ENCODE data around the gene E2F2.
A peak's percentile ranks its signal among the peaks of the same experiment; 100 is the strongest.
"Not testable (repeated sequence)": the region's sequence is repeated elsewhere in the genome, so short reads cannot be mapped to it uniquely, and the experiment has no call there.

Gene E2F2

DNA sequence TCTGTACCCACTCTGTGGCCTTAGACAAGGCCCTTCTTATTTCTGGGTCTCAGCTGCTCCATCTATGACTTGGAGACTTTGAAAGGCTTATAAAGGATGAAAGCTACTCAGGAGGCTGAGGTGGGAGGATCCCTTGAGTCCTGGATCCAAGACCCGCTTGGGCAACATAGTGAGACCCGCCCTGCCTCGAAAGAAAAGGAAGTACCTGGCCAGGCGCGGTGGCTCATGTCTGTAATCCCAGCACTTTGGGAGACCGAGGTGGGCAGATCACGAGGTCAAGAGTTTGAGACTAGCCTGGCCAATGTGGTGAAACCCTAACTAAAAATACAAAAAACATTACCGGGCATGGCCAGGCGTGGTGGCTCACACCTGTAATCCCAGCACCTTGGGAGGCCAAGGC is 14.8 kb upstream of the E2F2 start:
- H3K27ac Mint-ChIP-seq = no peak overlapping the region
- H3K36me3 Mint-ChIP-seq (ENCODE audit: low read depth) = no peaks in the 10 kb centered on the region
- peaks cover 6% of the 10 kb centered on the region for H3K4me1 Mint-ChIP-seq (ENCODE audit: low read depth)
- no peak overlapping the region for H3K4me3 Mint-ChIP-seq
- no peaks in the 10 kb centered on the region for H3K27me3 Mint-ChIP-seq (ENCODE audit: low read depth)
- no peak for DNase-seq (ENCODE audit: low spot score)
- H3K9me3 Mint-ChIP-seq = no peaks in the 10 kb centered on the region

DNA sequence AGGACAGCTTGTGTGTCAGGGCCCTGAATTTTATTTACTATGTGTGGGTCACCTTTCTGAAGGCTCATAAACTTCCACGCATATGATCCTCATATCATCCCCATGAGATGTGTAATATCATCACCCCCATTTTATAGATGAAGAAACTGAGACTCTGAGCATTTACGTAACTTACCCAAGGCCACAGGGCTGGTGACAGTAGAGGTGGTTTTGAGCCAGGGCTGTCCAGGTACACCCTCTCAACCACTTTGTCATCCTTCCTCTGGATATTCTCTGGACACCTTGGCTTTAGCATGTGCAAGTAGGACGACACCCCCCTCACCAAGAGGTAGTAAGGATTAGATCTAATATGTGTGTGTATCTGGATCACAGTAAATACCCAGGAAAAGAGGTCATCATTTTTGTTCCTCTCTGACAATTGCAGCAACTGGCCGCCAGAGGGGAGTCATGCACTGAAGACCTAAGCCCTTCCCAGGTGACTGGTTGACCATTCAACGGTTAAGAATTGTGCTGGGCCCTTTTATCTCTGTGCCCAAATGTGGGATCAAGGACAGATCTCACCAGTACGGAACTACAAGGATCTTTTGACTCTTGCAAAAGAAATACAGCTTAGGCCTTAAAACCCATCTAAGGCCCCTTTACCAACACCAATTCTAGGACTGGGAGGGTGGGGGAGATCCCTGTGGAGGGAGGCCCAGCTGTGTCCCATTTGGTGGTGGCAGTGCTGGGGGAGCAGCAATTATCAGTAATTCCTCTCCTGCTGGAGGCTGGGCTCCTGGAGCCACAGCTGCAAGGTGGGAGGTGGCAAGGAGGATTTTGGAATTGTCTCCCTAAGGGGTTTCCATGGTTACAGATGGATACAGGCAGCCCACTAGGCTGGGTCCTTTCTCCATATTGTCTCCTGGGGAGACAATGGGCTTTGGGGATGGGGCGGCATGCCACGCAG is 13.7 kb upstream of the E2F2 start:
- Mint-ChIP-seq H3K36me3 (ENCODE audit: low read depth) (no peaks in the 10 kb centered on the region), H3K4me3 (no peak overlapping the region), H3K27ac (no peak overlapping the region), H3K27me3 (ENCODE audit: low read depth) (peaks cover 3% of the 10 kb centered on the region), H3K9me3 (no peaks in the 10 kb centered on the region), H3K4me1 (ENCODE audit: low read depth) (peaks cover 9% of the 10 kb centered on the region)
- peak; percentile 52 for DNase-seq (ENCODE audit: low spot score)

DNA sequence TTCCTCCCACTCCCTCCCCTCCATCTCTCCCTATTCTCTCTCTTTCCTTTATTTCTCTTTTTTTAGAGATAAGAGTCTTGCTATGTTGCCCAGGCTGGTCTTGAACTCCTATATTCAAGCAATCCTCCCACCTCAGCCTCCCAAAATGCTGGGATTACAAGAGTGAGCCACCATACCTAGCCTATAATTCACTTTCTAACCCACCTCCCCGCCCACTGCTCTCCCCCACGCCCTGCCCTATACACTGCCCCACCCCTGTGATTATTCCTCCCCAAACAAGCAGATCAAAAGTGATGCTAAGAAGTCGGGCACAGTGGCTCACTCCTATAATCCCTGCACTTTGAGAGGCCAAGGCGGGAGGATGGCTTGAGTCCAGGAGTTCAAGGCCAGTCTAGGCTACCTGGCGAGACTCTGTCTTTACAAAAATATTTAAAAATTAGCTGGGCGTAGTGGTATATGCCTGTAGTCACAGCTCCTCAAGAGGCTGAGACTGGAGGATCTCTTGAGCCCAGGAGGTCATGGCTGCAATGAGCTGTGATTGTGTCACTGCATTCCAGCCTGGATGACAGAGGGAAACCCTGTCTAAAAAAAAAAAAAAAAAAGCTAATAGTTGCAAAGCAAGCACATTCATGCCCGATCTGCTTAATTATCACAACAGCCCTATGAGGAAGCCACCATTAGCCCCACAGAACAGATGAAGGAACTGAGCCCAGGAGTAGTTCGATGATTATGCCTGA is 12.8 kb upstream of the E2F2 start:
- peaks cover 4% of the 10 kb centered on the region for H3K27me3 Mint-ChIP-seq (ENCODE audit: low read depth)
- no peaks in the 10 kb centered on the region for H3K9me3 Mint-ChIP-seq
- no peak overlapping the region for H3K27ac Mint-ChIP-seq
- no peak for DNase-seq (ENCODE audit: low spot score)
- H3K4me3 Mint-ChIP-seq = no peak overlapping the region
- H3K4me1 Mint-ChIP-seq (ENCODE audit: low read depth) = peaks cover 12% of the 10 kb centered on the region
- H3K36me3 Mint-ChIP-seq (ENCODE audit: low read depth) = no peaks in the 10 kb centered on the region

DNA sequence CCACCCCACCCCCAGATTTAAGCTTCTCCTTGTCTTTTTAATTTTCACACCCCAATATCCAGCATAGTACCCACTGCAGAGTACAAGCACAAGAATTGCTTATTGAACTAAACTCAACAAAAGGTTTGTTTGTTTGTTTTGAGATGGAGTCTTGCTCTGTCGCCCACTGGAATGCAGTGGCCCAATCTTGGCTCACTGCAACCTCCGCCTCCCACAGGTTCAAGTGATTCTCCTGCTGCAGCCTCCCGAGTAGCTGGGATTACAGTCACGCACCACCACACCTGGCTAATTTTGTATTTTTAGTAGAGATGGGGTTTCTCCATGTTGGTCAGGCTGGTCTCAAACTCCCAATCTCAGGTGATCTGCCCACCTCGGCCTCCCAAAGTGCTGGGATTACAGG is 11.9 kb upstream of the E2F2 start:
- peaks cover 12% of the 10 kb centered on the region for H3K4me1 Mint-ChIP-seq (ENCODE audit: low read depth)
- H3K27me3 Mint-ChIP-seq (ENCODE audit: low read depth); H3K27ac Mint-ChIP-seq; H3K4me3 Mint-ChIP-seq; H3K9me3 Mint-ChIP-seq; DNase-seq (ENCODE audit: low spot score); H3K36me3 Mint-ChIP-seq (ENCODE audit: low read depth): not testable (repeated sequence)

DNA sequence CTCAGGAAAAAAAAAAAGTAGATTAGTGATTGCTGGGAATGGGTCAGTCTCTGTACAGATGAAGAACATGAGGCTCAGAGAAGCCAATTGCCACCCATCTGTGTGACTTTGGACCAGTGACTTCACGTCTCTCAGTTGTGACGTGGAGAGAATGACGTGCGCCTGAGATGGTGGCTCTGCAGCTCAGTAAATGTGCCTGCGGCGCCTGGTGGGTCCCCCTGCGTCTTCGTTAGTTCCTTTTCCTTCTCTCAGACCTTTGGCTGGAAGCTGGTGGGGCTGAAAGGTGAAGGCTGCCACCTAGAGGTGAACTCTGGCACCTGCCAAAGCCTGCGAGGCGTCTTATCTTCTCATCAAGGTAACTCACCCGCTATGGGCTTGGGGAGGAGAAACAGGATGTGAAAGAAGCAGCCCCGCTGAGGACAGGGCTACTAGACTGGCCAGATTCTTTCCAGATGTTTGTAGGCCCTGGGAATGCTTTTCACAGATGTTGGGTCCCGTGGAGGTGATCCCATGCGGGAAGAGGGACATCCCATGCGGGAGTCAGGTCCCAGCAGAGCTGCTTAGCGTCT is 8.7 kb upstream of the E2F2 start:
- Mint-ChIP-seq H3K4me1 (ENCODE audit: low read depth) (peaks cover 22% of the 10 kb centered on the region), H3K36me3 (ENCODE audit: low read depth) (no peaks in the 10 kb centered on the region), H3K9me3 (no peaks in the 10 kb centered on the region), H3K27me3 (ENCODE audit: low read depth) (peaks cover 4% of the 10 kb centered on the region), H3K27ac (peak overlapping the region; percentile 71), H3K4me3 (peak overlapping the region; percentile 59)
- peak; percentile 90 for DNase-seq (ENCODE audit: low spot score)

DNA sequence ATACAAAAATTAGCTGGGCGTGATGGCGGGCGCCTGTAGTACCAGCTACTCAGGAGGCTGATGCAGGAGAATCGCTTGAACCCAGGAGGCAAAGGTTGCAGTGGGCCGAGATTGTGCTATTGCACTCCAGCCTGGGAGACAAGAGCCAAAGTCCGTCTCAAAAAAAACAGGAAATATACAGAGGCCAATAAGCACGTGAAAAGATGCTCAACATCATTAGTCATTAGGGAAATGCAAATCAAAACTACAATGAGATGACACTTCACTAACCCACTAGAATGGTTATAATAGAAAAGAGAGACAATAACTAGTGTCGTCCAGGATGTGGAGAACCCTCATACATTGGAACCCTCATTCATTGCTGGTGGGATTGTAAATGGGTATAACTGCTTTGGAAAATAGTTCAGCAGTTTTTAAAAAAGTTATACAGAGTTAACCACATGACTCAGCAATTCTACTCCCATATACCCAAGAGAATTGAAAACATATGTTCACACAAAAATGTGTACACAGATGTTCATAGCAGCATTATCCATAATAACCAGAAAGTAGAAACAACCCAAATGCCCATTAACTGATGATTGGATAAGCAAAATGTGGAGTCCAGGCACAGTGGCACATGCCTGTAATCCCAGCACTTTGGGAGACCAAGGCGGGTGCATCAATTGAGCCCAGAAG is 6.4 kb upstream of the E2F2 start:
- peaks cover 4% of the 10 kb centered on the region for H3K27me3 Mint-ChIP-seq (ENCODE audit: low read depth)
- no peak overlapping the region for H3K4me3 Mint-ChIP-seq
- DNase-seq (ENCODE audit: low spot score) = no peak
- peak overlapping the region; percentile 31 for H3K27ac Mint-ChIP-seq
- no peaks in the 10 kb centered on the region for H3K36me3 Mint-ChIP-seq (ENCODE audit: low read depth)
- no peaks in the 10 kb centered on the region for H3K9me3 Mint-ChIP-seq
- H3K4me1 Mint-ChIP-seq (ENCODE audit: low read depth) = peaks cover 35% of the 10 kb centered on the region

DNA sequence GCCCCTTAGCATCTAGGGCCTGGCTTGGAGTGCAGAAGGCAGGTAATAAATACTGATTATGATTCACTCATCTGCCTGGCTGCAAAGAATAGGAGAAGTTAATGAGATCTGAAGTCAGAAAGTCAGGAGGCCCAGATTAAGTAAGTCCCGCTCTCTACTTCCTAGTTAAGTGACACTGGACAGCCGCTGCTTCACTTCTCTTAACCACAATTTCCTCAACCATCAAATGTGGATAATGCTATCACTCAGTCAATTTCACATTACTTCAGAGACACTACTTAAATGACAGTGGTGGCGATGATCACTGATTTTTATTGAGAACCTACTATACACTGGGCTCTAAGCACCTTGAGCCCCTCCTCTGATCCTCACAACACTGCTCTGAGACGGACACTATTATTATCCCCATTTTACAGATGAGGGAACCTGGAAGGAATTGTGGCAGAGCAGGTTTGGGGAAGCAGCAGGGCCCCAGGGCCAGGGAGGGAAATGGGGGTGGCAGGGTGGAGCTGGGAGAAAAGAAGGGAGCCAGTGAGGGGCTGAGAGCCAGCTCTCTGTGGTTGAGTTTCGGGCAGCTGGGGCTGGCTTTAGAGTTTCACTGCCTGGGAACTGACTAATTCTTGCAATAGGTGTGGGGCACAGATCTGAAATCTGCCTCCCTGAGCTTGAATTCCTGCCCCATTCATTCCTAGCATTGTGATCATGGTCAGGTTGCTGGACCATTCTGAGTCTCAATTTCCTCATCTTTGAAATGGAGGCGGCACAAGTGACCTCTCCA is 2.4 kb upstream of the E2F2 start:
- H3K36me3 Mint-ChIP-seq (ENCODE audit: low read depth) = peaks cover 19% of the 10 kb centered on the region
- no peaks in the 10 kb centered on the region for H3K27me3 Mint-ChIP-seq (ENCODE audit: low read depth)
- H3K9me3 Mint-ChIP-seq = no peaks in the 10 kb centered on the region
- H3K27ac Mint-ChIP-seq = peak overlapping the region; percentile 63
- DNase-seq (ENCODE audit: low spot score) = no peak
- H3K4me3 Mint-ChIP-seq = peak overlapping the region; percentile 43
- H3K4me1 Mint-ChIP-seq (ENCODE audit: low read depth) = peaks cover 53% of the 10 kb centered on the region

DNA sequence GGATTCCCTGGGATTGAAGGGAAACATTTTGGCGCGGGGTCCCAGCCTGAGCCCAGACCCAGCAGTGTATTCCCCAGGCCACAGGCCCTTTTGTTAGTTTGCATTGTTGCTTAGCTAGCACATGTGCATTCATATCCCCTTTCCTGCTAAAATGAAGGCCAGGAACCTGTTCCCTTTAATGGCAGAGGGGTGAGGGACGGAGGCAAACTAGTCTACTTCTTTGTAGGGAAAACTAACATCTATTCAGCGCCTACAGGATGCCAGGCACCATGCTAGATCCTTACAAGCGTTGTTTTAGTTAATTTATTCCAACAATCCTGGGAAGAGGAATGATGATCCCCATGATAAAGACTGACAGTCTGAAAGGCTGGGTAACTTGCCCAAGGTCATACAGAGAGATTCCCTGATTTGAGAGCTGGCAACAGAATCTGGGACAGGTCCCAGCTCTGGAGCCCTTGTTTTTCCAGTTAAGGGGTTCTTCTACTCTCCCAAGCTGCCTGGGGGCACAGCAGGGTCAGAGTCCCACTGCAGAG is 595 bp upstream of the E2F2 start:
- no peak for DNase-seq (ENCODE audit: low spot score)
- peak overlapping the region; percentile 97 for H3K27ac Mint-ChIP-seq
- peaks cover 30% of the 10 kb centered on the region for H3K36me3 Mint-ChIP-seq (ENCODE audit: low read depth)
- H3K9me3 Mint-ChIP-seq = no peaks in the 10 kb centered on the region
- peaks cover 59% of the 10 kb centered on the region for H3K4me1 Mint-ChIP-seq (ENCODE audit: low read depth)
- H3K27me3 Mint-ChIP-seq (ENCODE audit: low read depth) = no peaks in the 10 kb centered on the region
- peak overlapping the region; percentile 94 for H3K4me3 Mint-ChIP-seq

DNA sequence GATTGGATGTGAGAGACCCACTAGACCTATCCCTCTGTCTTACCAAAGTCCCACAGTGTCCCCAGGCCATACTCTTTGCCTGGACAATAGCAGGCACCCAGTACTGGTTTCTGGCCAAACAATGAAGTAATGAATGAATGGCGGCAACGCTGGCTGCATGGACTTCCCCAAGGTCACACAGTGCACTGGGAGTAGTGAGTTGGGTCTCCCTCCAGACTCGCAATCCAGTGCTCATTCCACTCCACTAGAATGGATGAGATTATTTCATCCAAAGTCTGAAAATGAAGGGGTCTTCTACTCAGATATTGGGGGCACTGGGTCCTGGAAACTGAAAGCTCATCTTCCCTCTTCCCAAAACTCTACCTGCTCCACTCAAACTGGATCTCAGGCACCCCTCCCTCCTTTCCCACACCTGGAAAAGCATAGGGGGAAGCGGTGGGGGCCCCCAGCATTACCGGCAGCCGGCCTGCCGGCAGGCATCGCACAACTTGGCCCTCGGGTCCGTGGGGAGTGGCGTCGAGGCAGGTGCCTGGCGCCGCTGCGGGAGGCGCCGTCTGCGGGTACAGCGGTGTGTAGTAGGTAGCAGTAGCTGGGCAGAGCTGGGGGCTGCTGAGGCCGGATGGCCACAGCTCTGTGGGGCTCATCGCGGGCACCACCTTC is 816 bp downstream of the E2F2 start:
- H3K36me3 Mint-ChIP-seq (ENCODE audit: low read depth) = peaks cover 43% of the 10 kb centered on the region

DNA sequence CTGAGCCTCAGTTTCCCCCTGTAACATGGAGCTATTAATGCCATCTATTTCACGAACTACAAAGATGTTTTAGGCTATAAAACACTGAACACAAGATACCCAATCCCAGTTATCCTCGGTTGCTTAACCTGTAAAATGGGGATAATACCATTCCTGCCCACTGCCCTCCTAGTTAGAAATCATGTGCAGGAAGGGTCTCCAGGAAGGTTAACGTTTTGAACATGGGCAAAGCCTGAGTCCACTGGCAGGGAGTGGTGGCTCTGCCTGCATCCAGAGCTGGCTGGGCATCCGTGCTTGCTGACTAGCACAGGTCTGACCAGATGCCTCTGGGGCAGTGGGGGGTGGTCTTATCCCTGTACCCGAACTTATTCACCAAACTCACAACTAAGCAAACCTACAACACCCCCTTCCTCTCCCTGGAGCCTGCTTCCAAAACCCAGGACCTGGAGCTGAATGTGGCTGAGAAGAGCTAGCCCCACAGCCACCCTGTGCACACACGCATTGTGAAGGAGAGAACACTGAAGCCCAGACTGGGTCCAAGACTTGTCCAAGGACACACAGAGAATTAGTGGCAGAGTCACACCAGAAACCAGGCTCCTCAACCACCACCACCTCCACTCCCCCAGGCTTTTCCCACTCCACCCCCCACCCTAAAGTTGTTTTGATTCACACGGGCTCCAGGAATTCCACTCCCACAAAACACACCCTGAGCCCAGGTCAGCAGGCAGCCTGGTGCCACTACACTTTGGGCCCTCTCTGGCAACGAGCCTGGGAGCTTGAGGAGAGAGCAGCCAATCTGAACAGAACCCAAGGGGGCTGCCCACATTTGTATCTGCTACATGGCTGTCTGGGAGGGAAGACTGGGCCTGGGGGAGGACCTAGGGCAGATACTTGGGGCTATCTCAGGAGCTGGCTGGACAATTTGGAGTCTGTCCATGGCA is 1.6 kb downstream of the E2F2 start:
- H3K27me3 Mint-ChIP-seq (ENCODE audit: low read depth) = no peaks in the 10 kb centered on the region
- H3K4me3 Mint-ChIP-seq = peak overlapping the region; percentile 96
- peaks cover 45% of the 10 kb centered on the region for H3K36me3 Mint-ChIP-seq (ENCODE audit: low read depth)
- DNase-seq (ENCODE audit: low spot score) = no peak
- peak overlapping the region; percentile 92 for H3K27ac Mint-ChIP-seq
- peaks cover 76% of the 10 kb centered on the region for H3K4me1 Mint-ChIP-seq (ENCODE audit: low read depth)
- no peaks in the 10 kb centered on the region for H3K9me3 Mint-ChIP-seq

More for the DNA sequence above, 816 bp downstream of the E2F2 start:
- Mint-ChIP-seq H3K27ac (peak overlapping the region; percentile 92), H3K9me3 (no peaks in the 10 kb centered on the region), H3K4me3 (peak overlapping the region; percentile 96), H3K27me3 (ENCODE audit: low read depth) (no peaks in the 10 kb centered on the region), H3K4me1 (ENCODE audit: low read depth) (peaks cover 71% of the 10 kb centered on the region)
- DNase-seq (ENCODE audit: low spot score) = no peak

DNA sequence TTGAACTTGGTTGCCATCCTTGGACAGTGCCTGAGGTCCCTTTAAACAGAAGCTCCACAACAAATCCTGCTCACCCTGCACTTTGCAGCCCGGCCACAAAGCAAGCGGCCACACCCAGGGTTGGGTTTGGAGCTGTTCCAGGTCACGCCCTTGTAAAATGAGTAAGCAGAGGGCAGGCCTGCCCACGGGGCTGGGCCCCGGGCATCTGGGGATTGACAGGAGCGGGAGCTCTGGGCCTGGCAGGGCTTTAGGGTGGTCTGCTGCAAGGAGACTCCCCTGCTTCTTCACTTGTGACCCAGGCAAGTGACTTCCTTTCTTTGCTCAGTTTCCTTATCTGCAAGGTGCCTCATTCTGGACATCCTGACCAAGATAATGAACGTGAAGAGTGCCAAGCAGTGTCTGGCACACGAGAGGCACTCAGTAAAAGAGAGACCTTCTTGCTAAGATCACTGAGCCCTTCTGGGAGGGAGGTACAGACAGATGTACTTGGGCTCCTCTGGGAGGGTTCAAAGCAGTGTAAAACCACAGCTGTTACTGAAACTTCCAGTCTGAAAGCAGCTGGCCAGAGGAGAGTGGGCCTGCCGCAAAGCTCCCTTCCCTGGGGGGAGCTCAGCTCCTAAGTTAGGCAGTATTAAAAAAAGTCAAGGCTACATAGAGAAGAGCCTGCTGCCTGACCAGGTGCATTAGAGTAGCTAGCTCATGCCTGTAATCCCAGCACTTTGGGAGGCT is 2.6 kb downstream of the E2F2 start:
- Mint-ChIP-seq H3K4me1 (ENCODE audit: low read depth) (peaks cover 70% of the 10 kb centered on the region), H3K27me3 (ENCODE audit: low read depth) (no peaks in the 10 kb centered on the region), H3K36me3 (ENCODE audit: low read depth) (peaks cover 52% of the 10 kb centered on the region), H3K9me3 (no peaks in the 10 kb centered on the region), H3K4me3 (peak overlapping the region; percentile 96), H3K27ac (peak overlapping the region; percentile 92)
- peak; percentile 73 for DNase-seq (ENCODE audit: low spot score)
